Hematopoietic multipotent progenitor cell treated with erythropoietin and hydrocortisone succinate and interleukin-3 and kit ligand, for 4 days (in vitro differentiated cells): ENCODE results near the gene MUC4.
"Not testable (repeated sequence)": the region's sequence is repeated elsewhere in the genome, so short reads cannot be mapped to it uniquely, and the experiment has no call there.

Source experiments
- DNase-seq: peaks from one replicate; pipeline ENCODE4 v3.0.0-alpha.2; 2015

The MUC4 gene

DNA sequence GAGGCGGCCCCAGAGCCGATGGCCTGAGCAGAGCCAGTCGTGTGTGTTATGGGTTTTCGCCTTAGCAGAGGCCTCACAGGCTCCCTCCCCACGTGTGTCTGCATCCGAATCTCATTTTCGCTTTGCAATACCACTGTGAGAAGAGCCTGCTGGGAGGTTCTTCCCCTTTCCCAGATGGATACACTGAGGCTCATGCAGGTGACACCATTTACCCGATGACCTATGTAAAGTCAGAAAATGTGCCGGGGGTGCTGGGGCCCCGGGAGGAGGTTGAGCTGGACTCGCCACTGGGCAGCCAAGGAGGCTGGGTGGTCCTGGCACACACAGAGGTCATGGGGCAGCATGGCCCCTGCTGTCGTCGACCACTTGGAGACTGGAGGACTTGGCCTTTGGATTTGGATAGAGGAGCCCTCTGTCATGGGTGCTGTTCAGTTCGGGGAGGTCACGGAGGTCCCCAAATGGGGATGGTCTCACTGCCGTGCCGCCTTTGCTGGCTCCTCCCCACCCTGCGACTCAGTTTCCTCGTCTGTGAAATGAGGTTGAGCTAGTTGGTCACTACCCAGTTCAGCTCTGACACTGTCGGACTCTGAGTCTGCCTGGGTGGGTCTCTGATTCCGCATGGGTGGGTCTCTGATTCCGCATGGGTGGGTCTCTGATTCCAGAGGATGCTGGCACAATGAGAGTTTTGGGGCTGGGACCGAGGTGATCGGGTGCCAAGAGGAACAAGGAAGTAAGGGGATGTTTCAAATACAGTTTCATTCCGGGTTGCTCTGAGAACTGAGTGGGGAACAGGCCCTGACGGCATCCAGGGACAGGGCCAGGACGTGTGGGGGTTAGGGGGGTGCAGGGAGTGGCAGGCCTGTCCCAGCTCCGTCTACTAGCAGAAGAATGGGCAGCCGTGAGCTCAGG, 23.2 kb upstream of the MUC4 start:
- DNase-seq: no peak

DNA sequence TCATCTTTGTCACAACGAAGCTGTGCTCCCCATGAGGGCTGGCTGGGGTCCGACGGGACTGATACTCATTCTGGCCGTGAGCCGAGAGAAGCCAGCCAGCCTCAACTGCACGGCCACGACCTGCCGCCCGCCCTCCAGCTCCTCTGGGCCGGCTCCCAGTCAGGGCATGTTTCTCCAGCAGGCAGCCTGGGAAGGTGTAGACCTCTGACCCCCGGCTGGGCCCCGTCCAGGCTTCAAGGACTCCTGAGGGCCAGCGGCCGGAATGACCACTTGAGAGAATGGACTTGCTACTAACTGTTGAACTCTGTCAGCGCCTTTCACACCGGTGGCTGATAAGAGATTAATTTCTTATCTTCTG, 18.1 kb upstream of the MUC4 start:
- no peak for DNase-seq

DNA sequence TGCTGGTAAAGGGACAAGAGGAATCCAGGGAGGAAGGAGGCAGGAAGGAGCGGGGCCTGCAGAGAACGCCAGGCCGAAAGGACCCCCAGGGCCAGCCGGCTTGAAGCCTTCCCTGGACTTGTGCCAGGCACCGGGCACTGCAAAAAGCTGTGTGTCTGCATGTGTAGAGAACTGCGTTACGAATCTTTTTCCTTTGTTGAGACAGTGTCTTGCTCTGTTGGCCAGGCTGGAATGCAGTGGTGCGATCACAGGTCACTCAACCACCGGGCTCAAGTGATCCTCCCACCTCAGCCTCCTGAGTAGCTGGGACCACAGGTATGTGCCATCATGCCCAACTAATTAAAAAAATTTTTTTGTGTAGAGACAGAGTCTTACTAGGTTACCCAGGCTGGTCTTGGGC, 17.0 kb upstream of the MUC4 start:
- DNase-seq: no peak

DNA sequence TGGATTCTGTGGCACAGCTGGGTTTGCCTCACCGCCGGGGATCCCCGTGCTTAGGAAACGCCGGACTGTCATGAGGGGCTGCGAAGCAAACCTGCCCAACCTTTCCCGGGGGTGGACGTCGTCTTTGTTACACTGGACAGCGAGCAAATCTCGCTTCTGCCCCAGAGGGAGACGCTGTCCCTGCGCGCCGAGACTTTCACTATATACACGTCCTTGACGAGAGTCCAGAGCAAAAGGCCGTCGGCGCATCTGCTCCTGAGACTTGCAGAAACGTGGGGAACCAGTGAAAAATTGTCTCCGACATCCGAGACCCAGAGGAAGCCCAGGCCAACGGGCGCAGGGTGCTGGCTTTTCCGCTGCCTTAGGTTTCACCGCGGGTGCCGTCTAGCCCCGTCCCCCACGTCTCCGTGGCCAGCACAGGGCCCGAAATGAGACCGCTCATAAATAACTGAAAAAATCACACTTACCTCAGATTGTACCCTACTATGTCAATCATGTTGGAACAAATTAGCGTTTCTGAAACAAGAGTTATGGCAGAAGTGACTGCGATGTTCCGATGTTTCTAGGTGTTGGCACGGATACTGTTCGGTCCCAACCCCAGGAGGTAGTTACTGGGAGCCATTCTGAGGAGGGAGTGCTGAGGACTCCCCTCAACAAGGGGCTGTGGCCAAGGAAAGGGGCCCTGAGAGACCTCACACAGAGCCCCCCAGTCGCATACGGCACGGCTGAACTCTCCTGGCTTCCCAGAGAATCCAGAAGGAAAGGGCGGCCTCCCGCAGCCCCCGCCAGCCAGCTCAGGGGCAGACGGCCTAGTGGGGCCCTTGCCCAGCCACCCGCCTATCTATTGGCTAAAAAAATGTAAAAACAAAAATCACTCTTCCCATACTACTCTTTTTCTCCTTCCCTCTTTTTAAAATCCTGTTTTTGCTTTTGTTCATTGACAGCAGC, 14.4 kb upstream of the MUC4 start:
- DNase-seq: no peak

DNA sequence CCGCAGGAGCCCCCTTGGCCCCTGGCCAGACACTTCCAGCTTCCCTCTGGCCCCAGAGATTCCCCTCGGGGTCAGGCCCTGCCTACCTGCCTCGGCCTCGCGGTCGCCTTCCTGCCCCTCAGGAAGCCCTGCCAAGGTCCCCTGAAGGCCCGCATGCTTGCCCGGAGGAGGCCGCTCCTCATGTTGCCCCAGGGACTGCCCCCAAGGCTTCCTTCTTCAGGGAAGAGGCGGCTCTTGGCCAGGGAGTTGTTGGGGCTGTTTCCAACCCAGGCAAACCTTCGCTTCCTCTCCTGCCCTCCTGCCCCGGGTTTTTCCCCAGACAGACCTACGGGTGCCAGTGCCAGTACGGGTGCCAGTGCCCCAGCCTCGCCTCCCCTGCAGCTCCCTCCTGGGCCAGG, 13.5 kb upstream of the MUC4 start:
- no peak for DNase-seq

DNA sequence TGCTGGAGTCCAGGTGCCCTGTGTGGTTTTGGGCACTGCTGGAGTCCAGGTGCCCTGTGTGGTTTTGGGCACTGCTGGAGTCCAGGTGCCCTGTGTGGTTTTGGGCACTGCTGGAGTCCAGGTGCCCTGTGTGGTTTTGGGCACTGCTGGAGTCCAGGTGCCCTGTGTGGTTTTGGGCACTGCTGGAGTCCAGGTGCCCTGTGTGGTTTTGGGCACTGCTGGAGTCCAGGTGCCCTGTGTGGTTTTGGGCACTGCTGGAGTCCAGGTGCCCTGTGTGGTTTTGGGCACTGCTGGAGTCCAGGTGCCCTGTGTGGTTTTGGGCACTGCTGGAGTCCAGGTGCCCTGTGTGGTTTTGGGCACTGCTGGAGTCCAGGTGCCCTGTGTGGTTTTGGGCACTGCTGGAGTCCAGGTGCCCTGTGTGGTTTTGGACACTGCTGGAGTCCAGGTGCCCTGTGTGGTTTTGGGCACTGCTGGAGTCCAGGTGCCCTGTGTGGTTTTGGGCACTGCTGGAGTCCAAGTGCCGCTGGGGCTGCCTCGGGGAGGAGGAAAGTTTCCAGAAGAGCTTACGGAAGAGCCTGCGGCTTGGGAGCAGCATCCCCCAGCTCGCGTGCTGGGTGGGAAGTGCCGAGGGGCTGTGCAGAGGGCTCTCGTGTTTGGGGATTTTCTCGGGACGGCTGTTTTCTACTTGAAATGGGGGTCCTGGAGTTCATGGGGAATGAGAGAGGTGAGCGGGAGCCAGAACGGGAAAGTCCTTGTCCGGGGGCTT, 12.9 kb upstream of the MUC4 start:
- not testable (repeated sequence) for DNase-seq

DNA sequence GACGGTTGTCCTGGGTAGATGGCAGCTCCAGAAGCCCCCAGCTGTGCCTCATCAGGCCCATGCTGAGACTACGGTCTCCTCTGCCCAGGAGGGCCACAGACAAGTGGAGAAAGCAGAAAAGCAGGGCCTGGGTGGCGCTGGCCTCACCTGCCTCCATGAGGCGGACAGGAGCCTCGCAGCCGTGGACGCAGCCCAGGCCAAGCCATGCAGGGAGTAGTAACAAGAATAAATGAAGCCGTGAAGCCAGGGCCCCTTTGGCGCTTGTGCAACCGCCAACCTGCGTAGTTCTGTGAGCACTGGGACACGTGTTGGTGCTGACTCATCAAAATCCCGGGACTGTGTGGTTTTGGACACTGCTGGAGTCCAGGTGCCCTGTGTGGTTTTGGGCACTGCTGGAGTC, 12.3 kb upstream of the MUC4 start:
- DNase-seq: no peak

DNA sequence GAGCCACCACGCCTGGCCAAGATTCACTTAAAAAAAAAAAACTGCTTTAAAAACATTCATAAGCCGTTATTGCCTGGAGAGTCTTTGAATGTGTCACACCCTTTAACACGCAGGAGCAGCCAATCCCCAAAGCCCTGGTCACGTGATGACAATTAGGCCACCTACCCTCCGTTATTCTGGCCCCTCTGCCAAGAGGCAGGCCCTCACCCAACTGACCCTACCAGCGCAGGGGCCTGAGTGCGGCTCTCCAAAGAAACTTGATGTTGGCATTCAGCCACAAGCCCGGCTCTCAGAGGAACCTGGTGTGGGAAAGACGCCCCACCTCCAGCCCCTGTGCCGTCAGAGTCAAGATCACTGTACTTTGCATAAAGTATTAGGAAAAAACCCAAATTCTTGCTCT, 11.6 kb upstream of the MUC4 start:
- no peak for DNase-seq

DNA sequence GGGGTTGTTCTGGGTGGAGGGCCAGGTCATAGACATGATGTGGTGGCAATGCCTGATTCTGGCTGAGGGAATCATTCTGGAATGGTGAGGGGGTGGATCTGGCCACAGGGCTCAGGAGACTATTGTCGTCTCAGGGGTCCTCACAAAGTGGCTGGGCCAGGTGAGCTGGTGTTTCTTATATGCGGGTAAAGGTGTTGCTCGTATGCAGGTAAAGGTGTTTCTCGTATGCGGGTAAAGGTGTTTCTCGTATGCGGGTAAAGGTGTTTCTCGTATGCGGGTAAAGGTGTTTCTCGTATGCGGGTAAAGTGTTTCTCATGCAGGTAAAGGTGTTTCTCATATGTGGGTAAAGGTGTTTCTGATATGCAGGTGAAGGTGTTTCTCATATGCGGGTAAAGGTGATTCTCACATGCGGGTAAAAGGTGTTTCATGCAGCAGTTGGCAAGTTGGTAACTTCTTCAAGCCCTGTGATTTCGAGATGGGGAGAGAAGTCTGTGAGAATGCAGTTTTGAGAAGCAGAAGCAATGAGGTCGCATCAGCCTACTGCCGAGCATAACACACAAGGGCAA, 10.5 kb upstream of the MUC4 start:
- no peak for DNase-seq

DNA sequence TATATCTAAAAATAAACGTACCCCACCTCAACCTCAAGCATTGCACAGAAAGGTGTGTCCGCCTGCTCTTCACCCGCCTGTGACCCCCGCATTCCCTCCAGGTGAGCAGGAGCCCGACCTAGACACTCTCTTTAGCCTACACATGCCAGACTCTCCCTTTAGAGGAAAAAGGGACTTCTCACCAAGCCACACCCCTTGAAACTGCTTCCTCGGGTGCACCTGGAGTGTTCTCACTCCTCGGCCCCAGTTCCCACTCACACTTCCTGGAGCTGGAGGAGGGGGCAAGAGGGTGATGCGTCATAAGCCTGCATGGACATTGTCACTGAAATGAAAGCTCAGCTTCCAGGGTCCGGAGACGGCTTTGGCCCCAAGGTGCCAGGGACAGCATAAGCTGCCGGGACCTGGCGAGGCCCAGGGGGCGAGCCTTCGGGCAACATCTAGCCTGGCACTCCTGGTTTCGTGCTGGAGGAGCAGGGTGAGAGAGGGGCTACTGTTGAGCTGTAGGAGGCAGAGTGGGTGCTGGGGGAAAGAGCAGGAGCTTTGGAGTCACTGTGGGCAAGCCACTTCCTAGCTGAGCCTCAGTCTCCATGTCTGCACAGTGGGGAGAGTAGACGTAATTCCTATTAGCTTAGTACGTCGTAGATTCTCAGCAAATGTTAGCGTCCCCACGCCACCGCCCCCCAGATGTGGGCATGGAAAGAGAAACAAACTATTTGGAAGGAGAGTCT, 9.8 kb upstream of the MUC4 start:
- no peak for DNase-seq

DNA sequence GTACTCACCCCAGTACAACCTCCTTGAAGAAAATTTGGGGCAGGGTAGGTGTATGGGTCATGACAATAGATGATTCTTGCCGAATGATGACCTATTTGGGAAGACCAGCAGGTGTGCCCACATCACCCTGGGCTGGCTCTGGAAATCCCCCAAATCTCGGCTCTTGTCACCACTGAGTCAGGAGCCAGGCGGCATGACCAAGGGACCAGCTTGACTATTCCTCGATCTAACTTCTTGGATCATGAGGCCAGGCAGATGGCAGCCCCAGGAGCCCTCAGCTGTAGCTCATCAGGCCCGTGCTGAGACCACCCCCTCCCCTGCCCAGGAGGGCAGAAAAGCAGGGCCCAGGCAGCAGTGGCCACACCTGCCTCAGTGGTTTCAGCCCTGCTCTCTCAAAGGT, 9.2 kb upstream of the MUC4 start:
- no peak for DNase-seq

DNA sequence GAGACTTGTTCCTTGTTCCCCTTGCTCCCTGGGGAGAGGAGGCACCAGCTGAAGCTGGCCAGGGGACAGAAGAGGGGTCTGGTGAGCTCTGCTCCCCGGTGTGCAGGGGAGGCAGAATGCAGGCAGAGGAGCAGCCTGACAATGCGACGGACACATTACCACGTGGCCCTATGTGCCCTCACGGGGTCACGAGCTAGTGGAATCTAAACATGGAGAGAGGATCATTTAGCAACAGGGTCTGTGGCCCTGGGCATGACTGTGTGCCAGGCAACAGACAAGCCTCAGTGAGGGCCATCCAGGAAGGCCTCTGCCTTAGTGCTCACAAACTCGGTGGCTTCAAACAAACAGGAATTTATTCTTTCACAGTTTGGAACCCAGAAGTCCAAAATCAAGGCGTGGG, 8.5 kb upstream of the MUC4 start:
- DNase-seq: no peak

DNA sequence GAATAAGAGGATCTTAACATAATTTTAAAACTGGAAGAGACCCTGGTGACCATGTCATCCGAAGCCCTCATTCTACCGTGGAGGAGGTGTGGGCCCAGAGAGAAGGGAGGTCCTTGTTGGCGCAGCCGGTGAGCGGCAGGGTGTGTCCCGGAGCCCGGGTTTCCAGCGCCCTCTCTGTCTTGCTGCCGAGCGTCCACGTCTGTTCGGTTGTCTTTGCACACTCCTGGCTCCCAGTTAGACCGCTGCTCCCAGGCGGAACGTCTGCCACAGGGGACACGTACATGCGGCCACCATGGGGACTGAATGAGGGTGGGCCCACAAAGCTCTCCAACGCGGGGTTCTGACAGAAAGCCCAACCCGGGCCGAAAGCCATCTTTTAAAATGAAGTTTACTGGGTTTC, 6.6 kb upstream of the MUC4 start:
- no peak for DNase-seq

DNA sequence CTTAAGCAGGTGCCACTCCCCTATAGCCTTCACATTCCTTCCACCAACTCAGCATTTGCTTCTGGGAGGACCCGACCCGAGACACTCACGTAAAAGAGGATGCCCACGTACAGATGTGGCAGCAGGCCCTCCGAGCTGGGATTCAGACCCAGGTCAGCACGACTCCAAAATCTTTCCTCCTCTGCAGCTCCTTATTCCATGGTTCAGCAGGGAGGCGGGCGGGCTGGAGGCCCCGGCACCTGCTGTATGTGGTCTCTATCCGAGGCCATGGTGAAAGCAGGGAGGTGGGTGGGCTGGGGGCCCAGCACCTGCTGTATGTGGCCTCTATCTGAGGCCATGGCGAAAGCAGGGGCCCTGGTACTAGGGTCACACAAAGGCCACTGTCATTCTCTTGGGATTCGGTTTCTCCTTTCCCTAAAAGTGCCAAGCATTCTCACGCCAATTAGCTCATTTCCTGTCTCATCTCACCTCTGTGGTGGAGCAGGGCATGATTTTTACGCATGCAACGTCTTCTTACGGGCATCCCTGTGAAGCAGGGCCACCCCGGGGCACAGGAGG, 5.9 kb upstream of the MUC4 start:
- no peak for DNase-seq

DNA sequence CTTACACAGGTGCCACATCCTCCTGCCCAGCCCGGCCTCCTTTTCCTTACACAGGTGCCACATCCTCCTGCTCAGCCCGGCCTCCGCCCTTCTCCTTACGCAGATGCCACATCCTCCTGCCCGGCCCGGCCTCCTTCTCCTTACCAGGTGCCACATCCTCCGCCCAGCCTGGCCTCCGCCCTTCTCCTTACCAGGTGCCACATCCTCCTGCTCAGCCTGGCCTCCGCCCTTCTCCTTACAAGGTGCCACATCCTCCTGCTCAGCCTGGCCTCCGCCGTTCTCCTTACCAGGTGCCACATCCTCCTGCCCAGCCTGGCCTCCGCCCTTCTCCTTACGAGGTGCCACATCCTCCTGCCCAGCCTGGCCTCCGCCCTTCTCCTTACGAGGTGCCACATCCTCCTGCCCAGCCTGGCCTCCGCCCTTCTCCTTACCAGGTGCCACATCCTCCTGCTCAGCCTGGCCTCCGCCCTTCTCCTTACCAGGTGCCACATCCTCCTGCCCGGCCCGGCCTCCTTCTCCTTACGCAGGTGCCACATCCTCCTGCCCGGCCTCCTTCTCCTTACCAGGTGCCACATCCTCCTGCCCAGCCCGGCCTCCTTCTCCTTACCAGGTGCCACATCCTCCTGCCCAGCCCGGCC, 4.7 kb upstream of the MUC4 start:
- DNase-seq: not testable (repeated sequence)

DNA sequence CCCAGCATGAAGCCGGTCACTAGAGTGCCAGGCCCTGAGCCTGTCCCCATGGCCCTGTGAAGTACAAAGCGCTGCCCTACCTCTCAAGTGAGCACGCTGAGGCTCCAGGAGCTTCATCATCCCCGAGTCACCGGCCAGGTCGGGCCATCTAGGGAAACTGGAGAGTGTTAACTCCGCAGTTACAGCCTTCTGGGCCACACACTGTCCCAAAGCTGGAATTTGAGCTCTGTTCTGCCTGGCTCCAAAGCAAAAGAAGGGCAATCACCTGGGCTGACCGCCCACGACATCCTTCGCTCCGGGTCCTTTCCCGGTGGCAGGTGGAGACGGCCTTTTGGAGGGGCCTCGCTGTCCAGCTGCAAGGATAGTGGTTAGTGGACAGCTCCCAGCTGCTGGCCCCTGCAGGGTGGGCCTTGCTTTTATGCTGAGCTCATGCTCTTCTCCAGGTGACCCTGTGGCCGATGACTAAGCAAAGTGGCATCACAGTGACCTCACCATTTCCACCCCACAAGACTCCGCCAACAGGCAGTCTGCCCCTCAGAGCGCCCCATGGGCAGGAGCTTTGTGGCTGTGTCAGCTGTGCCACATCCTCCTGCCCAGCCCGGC, 3.5 kb upstream of the MUC4 start:
- peak; percentile 39 for DNase-seq

DNA sequence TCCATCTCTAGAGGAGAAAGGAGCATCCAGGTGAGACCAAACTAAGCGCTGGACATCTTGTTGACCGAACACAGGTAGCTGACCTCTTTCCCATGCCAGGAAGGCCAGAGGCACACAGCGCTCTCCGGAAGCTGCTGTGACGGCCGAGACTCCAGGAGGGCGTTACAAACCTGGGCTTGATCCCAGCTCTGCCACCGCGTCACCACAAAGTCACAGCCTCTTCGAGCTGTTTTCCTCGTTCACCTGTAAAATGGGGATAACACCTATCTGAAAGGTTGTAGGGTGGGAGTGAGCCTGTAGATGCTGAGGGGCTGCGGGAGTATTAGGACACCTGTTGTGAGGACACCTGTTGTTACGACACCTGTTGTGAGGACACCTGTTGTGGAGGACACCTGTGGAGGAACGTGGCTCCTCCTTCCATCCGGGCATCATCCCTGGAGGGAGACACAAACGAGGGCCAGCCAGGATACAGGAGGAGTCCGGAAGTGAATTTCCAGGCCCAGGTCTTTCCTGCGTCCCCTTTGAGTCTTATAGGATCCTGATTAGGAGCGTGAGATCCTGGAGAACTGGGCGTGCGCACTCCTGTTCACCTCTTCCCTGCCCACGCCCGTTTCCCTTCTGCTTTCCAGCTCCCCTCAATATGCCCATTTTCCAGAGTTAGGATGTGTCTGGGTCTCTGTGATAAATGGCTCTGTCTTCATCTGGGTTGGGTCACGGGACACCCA, 2.3 kb upstream of the MUC4 start:
- no peak for DNase-seq

DNA sequence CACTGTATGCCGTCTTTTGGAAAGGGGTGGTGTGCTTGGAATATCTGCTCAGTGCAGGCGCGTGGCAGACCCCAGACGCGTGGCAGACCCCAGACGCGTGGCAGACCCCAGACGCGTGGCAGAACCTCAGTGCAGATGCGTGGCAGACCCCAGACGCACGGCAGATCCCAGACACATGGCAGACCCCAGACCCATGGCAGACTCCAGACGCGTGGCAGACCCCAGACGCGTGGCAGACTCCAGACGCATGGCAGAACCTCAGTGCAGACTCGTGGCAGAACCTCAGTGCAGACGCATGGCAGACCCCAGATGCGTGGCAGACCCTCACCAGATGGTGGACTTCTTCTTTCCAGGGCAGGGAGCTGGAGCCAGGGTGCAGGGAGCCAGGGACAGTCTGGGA, 637 bp upstream of the MUC4 start:
- DNase-seq: no peak

DNA sequence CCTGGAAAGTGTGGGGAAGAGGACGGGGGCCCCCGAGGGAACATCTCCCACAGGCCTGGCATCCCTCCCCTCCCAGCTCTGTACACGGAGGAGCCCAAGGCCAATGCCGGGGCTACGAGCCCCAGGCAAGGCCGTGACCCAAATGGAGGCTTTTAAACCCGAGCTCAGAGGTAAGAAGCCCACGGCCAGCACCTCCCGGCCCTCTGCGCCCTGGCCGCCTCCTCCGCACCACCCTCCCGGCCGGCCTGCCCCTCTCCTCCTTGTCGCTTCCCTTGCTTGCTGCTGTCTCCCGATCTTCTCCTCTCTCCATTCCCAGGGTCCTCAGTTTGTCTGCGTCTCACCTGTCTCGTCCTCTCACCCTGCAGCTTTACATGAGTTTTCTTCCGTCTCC, 1.3 kb downstream of the MUC4 start:
- DNase-seq: no peak

DNA sequence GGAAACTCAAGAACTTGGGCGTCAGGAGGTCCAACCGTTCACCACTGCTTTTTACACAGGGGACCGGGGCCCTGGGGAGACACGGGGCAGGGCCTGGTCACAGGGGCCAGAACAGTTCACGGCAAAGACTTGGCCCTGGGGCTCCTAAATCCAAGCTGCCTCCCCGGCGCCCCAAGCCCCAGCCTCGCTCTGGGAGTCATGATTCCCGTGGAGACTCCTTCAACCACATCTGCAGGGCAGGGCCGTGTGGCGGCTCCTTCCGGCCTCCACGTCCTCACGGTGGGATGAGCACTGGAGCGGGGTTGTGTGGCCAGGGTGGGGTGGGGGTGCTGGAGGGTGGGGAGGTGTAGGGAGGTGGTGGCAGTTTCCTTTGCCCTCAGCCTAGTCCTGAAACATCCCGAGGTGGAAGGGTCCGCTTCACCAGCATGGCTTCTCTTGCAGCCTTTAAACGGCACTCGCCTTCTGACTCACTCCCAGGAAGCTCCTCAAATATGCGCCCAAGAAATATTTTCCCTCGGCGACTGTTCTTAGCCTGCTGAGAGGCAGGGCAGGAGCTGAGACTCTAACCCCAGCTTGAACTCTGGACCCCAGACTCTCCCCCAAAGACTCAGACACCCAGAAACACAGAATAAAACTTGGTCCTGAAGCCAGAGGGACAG, 1.8 kb downstream of the MUC4 start:
- DNase-seq: no peak
